DOHH2 (cell line): Measurements from ENCODE around the gene TMEM130.

ENCODE experiments used
- H3F3A ChIP-seq: fragments of 200-600 bp; sonication (generic), shearing (Covaris generic); 2 replicates; pipeline ENCODE4 v1.6.0; 2016; ENCODE audit warnings: antibody characterized with exemption, mild to moderate bottlenecking; ENCODE audit not compliant: control insufficient read depth, insufficient read depth
- H3K27ac ChIP-seq: fragments of 200-600 bp; sonication (generic); 2 replicates; pipeline ENCODE4 v1.5.1; 2014; ENCODE audit warnings: low read depth, mild to moderate bottlenecking, low read length, moderate library complexity
- H3K27me3 ChIP-seq: fragments of 200-600 bp; sonication (generic); 2 replicates; pipeline ENCODE4 v1.6.1; 2014; ENCODE audit warnings: mild to moderate bottlenecking, low read length, mixed read lengths; ENCODE audit not compliant: control insufficient read depth
- H3K36me3 ChIP-seq: fragments of 200-600 bp; sonication (generic); 2 replicates; pipeline ENCODE4 v1.6.1; 2014; ENCODE audit warnings: mild to moderate bottlenecking, low read length, moderate library complexity, mixed read lengths; ENCODE audit not compliant: control insufficient read depth
- H3K4me1 ChIP-seq: fragments of 200-600 bp; sonication (generic); 2 replicates; pipeline ENCODE4 v1.6.1; 2014; ENCODE audit warnings: mild to moderate bottlenecking, low read length, mixed read lengths; ENCODE audit not compliant: control insufficient read depth
- H3K4me2 ChIP-seq: fragments of 200-600 bp; sonication (generic); 2 replicates; pipeline ENCODE4 v1.6.0; 2014; ENCODE audit warnings: mild to moderate bottlenecking, low read length, moderate library complexity
- H3K4me3 ChIP-seq: fragments of 200-600 bp; sonication (generic); 2 replicates; pipeline ENCODE4 v1.5.1; 2014; ENCODE audit warnings: mild to moderate bottlenecking, low read length, mixed read lengths
- H3K79me2 ChIP-seq: fragments of 200-600 bp; sonication (generic); 2 replicates; pipeline ENCODE4 v1.6.1; 2014; ENCODE audit warnings: mild to moderate bottlenecking, low read length, mixed read lengths; ENCODE audit not compliant: control insufficient read depth
- H3K9me2 ChIP-seq: fragments of 200-600 bp; sonication (generic); replicated peaks from 2 replicates; pipeline ENCODE4 v1.6.1; 2014; ENCODE audit warnings: mild to moderate bottlenecking, low read length, mixed read lengths; ENCODE audit not compliant: control insufficient read depth
- H3K9me3 ChIP-seq: fragments of 200-600 bp; sonication (generic); 2 replicates; pipeline ENCODE4 v1.6.1; 2014; ENCODE audit warnings: antibody characterized with exemption, low read length, mixed read lengths; ENCODE audit not compliant: control insufficient read depth, insufficient read depth
- H4K20me1 ChIP-seq: fragments of 200-600 bp; sonication (generic); 2 replicates; pipeline ENCODE4 v1.6.0; 2014; ENCODE audit warnings: low read depth, mild to moderate bottlenecking, antibody characterized with exemption, low read length, moderate library complexity; ENCODE audit not compliant: control insufficient read depth, insufficient read depth
- EZH2phosphoT487 ChIP-seq: fragments of 200-600 bp; sonication (generic); IDR thresholded peaks from 2 replicates; pipeline ENCODE4 v1.6.1; 2017; ENCODE audit warnings: borderline replicate concordance, mild to moderate bottlenecking, antibody characterized with exemption, low read length, moderate library complexity, mixed read lengths
- TF ChIP-seq, protein P1 (sequence below): fragments of 200-600 bp; sonication (generic); IDR thresholded peaks from one replicate; pipeline ENCODE4 v1.5.1; 2014; ENCODE audit warnings: antibody characterized with exemption, mild to moderate bottlenecking, low read depth, low read length; ENCODE audit not compliant: poor library complexity, severe bottlenecking

The TMEM130 gene

GRCh38 chr7:98826811-98827231, 43.0 kb downstream of the TMEM130 start:
- Histone ChIP-seq H3K4me2 (no peak overlapping the region), H3K27ac (no peak overlapping the region), H4K20me1 (no peaks in the 10 kb centered on the region), H3K9me2 (no peaks in the 10 kb centered on the region), H3K79me2 (no peaks in the 10 kb centered on the region), H3F3A (no peaks in the 10 kb centered on the region), H3K27me3 (no peaks in the 10 kb centered on the region), H3K4me3 (no peak overlapping the region), H3K4me1 (no peaks in the 10 kb centered on the region), H3K9me3 (no peaks in the 10 kb centered on the region), H3K36me3 (no peaks in the 10 kb centered on the region)
- TF ChIP-seq, protein P1, sequence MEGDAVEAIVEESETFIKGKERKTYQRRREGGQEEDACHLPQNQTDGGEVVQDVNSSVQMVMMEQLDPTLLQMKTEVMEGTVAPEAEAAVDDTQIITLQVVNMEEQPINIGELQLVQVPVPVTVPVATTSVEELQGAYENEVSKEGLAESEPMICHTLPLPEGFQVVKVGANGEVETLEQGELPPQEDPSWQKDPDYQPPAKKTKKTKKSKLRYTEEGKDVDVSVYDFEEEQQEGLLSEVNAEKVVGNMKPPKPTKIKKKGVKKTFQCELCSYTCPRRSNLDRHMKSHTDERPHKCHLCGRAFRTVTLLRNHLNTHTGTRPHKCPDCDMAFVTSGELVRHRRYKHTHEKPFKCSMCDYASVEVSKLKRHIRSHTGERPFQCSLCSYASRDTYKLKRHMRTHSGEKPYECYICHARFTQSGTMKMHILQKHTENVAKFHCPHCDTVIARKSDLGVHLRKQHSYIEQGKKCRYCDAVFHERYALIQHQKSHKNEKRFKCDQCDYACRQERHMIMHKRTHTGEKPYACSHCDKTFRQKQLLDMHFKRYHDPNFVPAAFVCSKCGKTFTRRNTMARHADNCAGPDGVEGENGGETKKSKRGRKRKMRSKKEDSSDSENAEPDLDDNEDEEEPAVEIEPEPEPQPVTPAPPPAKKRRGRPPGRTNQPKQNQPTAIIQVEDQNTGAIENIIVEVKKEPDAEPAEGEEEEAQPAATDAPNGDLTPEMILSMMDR: no peak
- TF ChIP-seq EZH2phosphoT487: no peak

DNA sequence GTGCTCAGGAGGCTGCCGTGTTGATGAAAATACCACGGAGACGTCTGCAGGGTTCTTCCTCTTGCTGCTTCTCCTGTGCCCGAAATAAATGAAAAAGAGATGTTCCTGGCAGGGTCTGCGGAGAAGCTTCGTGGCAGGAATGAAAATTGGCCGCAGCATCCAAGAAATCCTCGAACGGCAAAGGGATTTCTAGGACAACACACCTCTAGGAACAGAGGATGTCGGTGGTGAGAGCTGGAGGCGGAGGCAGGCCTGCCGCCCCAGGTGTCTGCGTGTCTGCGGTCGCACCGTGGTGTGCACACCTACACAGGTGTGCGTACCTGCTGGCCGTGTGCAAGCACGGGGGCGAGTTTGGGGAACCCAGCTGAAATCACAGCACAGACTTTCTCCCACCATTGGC, 43.4 kb downstream of the TMEM130 start:
- H3K9me3 ChIP-seq: no peaks in the 10 kb centered on the region
- no peak overlapping the region for H3K4me2 ChIP-seq
- no peaks in the 10 kb centered on the region for H3K9me2 ChIP-seq
- H3K4me3 ChIP-seq: no peak overlapping the region
- H4K20me1 ChIP-seq: no peaks in the 10 kb centered on the region
- TF ChIP-seq, protein P1: no peak
- TF ChIP-seq EZH2phosphoT487: no peak
- no peaks in the 10 kb centered on the region for H3F3A ChIP-seq
- H3K4me1 ChIP-seq: no peaks in the 10 kb centered on the region
- H3K36me3 ChIP-seq: no peaks in the 10 kb centered on the region
- H3K27ac ChIP-seq: no peak overlapping the region
- no peaks in the 10 kb centered on the region for H3K79me2 ChIP-seq
- no peaks in the 10 kb centered on the region for H3K27me3 ChIP-seq

- Histone ChIP-seq H3K4me1 (no peaks in the 10 kb centered on the region), H4K20me1 (no peaks in the 10 kb centered on the region), H3K79me2 (no peaks in the 10 kb centered on the region), H3K9me2 (no peaks in the 10 kb centered on the region), H3K4me2 (no peak overlapping the region), H3K9me3 (no peaks in the 10 kb centered on the region), H3K27ac (no peak overlapping the region), H3F3A (no peaks in the 10 kb centered on the region), H3K27me3 (no peaks in the 10 kb centered on the region), H3K4me3 (no peak overlapping the region), H3K36me3 (no peaks in the 10 kb centered on the region)
- TF ChIP-seq EZH2phosphoT487: no peak
- TF ChIP-seq, protein P1: no peak
These were observed 46.6 kb downstream of the TMEM130 start for GRCh38 chr7:98823226-98823625.

GRCh38 chr7:98821348-98821747, 48.5 kb downstream of the TMEM130 start:
- Histone ChIP-seq H3F3A (no peaks in the 10 kb centered on the region), H3K9me3 (no peaks in the 10 kb centered on the region), H3K4me2 (no peak overlapping the region), H3K79me2 (no peaks in the 10 kb centered on the region), H3K4me3 (no peak overlapping the region), H3K4me1 (no peaks in the 10 kb centered on the region), H3K27me3 (peaks cover 9% of the 10 kb centered on the region), H3K9me2 (no peaks in the 10 kb centered on the region), H3K36me3 (no peaks in the 10 kb centered on the region), H3K27ac (no peak overlapping the region), H4K20me1 (no peaks in the 10 kb centered on the region)
- no peak for TF ChIP-seq EZH2phosphoT487
- TF ChIP-seq, protein P1: no peak
